Measurements from ENCODE around the gene CALML4. TPM values are rescaled to one million over a fixed set of nuclear protein-coding genes. Genes with fewer than 3 reads are reported as not detected.
"Not testable (repeated sequence)": the region's sequence is repeated elsewhere in the genome, so short reads cannot be mapped to it uniquely, and the experiment has no call there.

Gene CALML4
- total RNA-seq, 4 donors from 2014 or later, result 0.88 to 13.8 (median 8.3) TPM

- H3K9me3 ChIP-seq, result no peaks in the 10 kb centered on the region
- TF ChIP-seq CTCF (IDR thresholded peaks at IDR 0.05), result no peak
- no peak for TF ChIP-seq POLR2A (IDR thresholded peaks at IDR 0.05)
- H3K27me3 ChIP-seq, result no peaks in the 10 kb centered on the region
- no peak for DNase-seq
- H3K4me3 ChIP-seq, result no peak overlapping the region
- peaks cover 0 to 10% of the 10 kb centered on the region in 2 donors for H3K4me1 ChIP-seq
- intact Hi-C loops (cut with DNase I; ENCODE audit: low total_unique reads), result no loop called here
- H3K27ac ChIP-seq, result no peak overlapping the region
- H3K36me3 ChIP-seq, result no peaks in the 10 kb centered on the region
These were observed 1.6 kb downstream of the CALML4 start for GRCh38 chr15:68203486-68203885.

GRCh38 chr15:68202994-68203393, 2.1 kb downstream of the CALML4 start:
- H3K36me3 ChIP-seq; DNase-seq; H3K4me3 ChIP-seq; H3K27me3 ChIP-seq; H3K9me3 ChIP-seq; intact Hi-C loops (cut with DNase I; ENCODE audit: low total_unique reads); H3K27ac ChIP-seq: not testable (repeated sequence)
- H3K4me1 ChIP-seq, result peaks cover 0 to 10% of the 10 kb centered on the region in 2 donors

- Histone ChIP-seq H3K27ac (no peak overlapping the region), H3K27me3 (no peaks in the 10 kb centered on the region), H3K36me3 (no peaks in the 10 kb centered on the region), H3K4me3 (no peak overlapping the region), H3K9me3 (no peaks in the 10 kb centered on the region), H3K4me1 (peaks cover 0 to 10% of the 10 kb centered on the region in 2 donors)
- intact Hi-C loops (cut with DNase I; ENCODE audit: low total_unique reads), result no loop called here
- DNase-seq, result no peak
- TF ChIP-seq CTCF (IDR thresholded peaks at IDR 0.05), result no peak
- no peak for TF ChIP-seq POLR2A (IDR thresholded peaks at IDR 0.05)
These were observed 3.3 kb downstream of the CALML4 start for GRCh38 chr15:68201879-68202261.

GRCh38 chr15:68201153-68201878, 3.8 kb downstream of the CALML4 start:
- intact Hi-C loops (cut with DNase I; ENCODE audit: low total_unique reads), result no loop called here
- no peak overlapping the region for H3K27ac ChIP-seq
- no peaks in the 10 kb centered on the region for H3K27me3 ChIP-seq
- H3K9me3 ChIP-seq, result no peaks in the 10 kb centered on the region
- no peaks in the 10 kb centered on the region for H3K36me3 ChIP-seq
- H3K4me1 ChIP-seq, result peaks cover 0 to 10% of the 10 kb centered on the region in 2 donors
- no peak for DNase-seq
- TF ChIP-seq CTCF (IDR thresholded peaks at IDR 0.05) (no peak), POLR2A (IDR thresholded peaks at IDR 0.05) (no peak)
- H3K4me3 ChIP-seq, result no peak overlapping the region

- intact Hi-C loops (cut with DNase I; ENCODE audit: low total_unique reads), result no loop called here
These were observed 4.9 kb downstream of the CALML4 start for GRCh38 chr15:68200016-68200861.

More at GRCh38 chr15:68200016-68200861, 4.9 kb downstream of the CALML4 start:
- Histone ChIP-seq H3K4me1 (peaks cover 0 to 6% of the 10 kb centered on the region in 2 donors), H3K4me3 (no peak overlapping the region), H3K27ac (no peak overlapping the region), H3K27me3 (no peaks in the 10 kb centered on the region), H3K9me3 (no peaks in the 10 kb centered on the region), H3K36me3 (no peaks in the 10 kb centered on the region)
- no peak for TF ChIP-seq CTCF (IDR thresholded peaks at IDR 0.05)
- TF ChIP-seq POLR2A (IDR thresholded peaks at IDR 0.05), result no peak
- DNase-seq, result no peak
